ENCODE results near the gene SLC16A12.

DNA sequence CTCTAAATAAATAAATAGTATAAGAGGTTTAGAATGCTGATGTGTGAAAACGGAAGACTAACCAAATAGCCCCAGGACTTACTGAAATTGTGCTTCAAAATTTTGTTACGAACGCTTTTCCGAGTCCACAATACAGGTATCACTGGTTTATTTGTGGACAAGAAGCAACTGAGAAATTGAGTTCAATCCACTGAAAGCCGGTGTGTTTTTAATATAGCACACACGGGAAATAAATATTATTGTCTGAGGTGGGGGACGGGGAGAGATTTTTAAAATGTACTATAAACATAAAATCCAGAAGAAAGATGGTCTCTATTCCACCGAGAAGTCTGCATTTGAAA is 598 bp downstream of the SLC16A12 start:
- TF ChIP-seq, protein P1, sequence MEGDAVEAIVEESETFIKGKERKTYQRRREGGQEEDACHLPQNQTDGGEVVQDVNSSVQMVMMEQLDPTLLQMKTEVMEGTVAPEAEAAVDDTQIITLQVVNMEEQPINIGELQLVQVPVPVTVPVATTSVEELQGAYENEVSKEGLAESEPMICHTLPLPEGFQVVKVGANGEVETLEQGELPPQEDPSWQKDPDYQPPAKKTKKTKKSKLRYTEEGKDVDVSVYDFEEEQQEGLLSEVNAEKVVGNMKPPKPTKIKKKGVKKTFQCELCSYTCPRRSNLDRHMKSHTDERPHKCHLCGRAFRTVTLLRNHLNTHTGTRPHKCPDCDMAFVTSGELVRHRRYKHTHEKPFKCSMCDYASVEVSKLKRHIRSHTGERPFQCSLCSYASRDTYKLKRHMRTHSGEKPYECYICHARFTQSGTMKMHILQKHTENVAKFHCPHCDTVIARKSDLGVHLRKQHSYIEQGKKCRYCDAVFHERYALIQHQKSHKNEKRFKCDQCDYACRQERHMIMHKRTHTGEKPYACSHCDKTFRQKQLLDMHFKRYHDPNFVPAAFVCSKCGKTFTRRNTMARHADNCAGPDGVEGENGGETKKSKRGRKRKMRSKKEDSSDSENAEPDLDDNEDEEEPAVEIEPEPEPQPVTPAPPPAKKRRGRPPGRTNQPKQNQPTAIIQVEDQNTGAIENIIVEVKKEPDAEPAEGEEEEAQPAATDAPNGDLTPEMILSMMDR (IDR thresholded peaks at IDR 0.05; ENCODE audit: low read depth, low read length, missing input control), result no peak
- TF ChIP-seq, protein P2, sequence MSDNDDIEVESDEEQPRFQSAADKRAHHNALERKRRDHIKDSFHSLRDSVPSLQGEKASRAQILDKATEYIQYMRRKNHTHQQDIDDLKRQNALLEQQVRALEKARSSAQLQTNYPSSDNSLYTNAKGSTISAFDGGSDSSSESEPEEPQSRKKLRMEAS (IDR thresholded peaks at IDR 0.05), result no peak
- TF ChIP-seq RAD21 (IDR thresholded peaks at IDR 0.05) (no peak), RXRA (IDR thresholded peaks at IDR 0.05) (no peak), HNF4G (IDR thresholded peaks at IDR 0.05) (no peak), GABPA (IDR thresholded peaks at IDR 0.05 in 1 of 2, conservative IDR thresholded peaks at IDR 0.05 in 1 of 2) (no peak)
- TF ChIP-seq, protein P3, sequence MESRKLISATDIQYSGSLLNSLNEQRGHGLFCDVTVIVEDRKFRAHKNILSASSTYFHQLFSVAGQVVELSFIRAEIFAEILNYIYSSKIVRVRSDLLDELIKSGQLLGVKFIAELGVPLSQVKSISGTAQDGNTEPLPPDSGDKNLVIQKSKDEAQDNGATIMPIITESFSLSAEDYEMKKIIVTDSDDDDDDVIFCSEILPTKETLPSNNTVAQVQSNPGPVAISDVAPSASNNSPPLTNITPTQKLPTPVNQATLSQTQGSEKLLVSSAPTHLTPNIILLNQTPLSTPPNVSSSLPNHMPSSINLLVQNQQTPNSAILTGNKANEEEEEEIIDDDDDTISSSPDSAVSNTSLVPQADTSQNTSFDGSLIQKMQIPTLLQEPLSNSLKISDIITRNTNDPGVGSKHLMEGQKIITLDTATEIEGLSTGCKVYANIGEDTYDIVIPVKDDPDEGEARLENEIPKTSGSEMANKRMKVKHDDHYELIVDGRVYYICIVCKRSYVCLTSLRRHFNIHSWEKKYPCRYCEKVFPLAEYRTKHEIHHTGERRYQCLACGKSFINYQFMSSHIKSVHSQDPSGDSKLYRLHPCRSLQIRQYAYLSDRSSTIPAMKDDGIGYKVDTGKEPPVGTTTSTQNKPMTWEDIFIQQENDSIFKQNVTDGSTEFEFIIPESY (IDR thresholded peaks at IDR 0.05), result no peak

Measured in liver (tissue), 3 donors.